Muscle of back (tissue), 11 donors: ENCODE data around the gene CDC45. TPM values are rescaled to one million over a fixed set of nuclear protein-coding genes. Genes with fewer than 3 reads are reported as not detected.
"Not testable (repeated sequence)": the region's sequence is repeated elsewhere in the genome, so short reads cannot be mapped to it uniquely, and the experiment has no call there.

Experiments used
- DNase-seq, 3 donors: peaks; one replicate each; pipeline versions ENCODE4 v3.0.0 to v3.0.0-alpha.2; 2013
- polyA plus RNA-seq, 10 donors: library from polyadenylated mRNA; unstranded; fragments of 120-200 nt; gene quantifications; one replicate each; pipeline ENCODE4 v1.2.1, GENCODE V29; 2013; ENCODE audit not compliant: insufficient read length in 10 of 10

CDC45 gene
- polyA plus RNA-seq, 10 donors: 6.6 to 12.6 (median 9.6) TPM

GRCh38 chr22:19526702-19527111, 47.0 kb downstream of the CDC45 start:
- no peak for DNase-seq

- DNase-seq: no peak
Observed at GRCh38 chr22:19527321-19527721, 47.6 kb downstream of the CDC45 start.

DNA sequence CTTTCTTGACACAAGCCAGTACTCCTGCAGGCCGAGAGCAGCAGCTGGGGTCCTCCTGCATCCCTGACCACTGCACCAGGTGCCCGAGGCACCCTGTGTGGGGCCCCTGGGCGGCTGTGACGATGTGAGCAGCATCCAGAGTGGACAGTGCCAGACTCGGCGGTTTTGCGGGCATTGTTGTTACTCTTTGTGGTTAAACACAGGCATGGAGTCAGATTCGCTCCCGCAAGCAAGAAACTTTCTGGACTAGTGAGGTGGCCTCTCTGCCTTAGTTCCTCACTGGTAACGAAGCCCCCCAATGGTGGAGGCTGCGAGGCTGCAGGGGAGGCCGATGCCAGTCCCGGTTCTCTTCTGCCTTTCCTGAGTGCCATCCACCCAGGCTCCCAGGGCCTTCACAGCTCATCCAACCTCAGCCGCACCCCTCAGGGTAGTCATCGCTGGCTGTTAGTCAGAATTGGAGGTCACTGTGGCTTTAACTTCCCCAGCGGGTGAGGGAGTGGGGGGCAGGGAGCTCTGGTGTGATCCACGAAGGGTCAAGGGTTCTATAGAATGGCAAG, 48.2 kb downstream of the CDC45 start:
- no peak for DNase-seq

- DNase-seq: no peak
Observed at GRCh38 chr22:19529811-19530210, 50.1 kb downstream of the CDC45 start.

DNA sequence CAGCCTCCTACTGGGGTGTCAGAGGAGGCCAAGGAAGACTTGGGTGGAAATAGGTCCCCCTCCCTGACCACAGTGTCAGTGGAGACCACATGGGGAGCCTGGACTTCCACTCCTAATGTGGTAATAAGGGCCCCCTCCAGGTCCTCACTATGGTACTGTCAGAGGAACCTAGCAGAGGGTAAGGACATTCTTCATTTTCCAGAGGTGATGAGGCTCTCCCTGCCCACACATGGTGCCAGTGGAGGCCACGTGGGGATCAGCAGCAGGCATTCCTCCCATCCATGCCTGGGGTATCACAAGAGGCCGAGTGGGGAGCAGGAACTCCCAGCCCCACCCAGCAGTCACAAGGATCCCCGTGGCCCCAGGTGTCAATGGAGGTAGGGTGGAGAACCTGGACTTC, 51.0 kb downstream of the CDC45 start:
- no peak for DNase-seq

DNA sequence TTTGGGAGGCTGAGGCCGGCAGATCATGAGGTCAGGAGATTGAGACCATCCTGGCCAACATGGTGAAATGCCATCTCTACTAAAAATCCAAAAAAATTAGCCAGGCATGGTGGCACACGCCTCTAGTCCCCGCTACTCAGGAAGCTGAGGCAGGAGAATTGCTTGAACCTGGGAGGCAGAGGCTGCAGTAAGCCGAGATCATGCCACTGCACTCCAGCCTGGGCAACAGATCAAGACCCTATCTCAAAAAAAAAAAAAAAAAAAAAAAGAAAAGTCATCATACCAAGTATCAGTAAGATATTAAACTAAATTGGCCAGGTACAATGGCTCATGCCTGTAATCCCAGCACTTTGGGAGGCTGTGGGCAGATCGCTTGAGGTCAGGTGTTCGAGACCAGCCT, 51.6 kb downstream of the CDC45 start:
- not testable (repeated sequence) for DNase-seq

DNA sequence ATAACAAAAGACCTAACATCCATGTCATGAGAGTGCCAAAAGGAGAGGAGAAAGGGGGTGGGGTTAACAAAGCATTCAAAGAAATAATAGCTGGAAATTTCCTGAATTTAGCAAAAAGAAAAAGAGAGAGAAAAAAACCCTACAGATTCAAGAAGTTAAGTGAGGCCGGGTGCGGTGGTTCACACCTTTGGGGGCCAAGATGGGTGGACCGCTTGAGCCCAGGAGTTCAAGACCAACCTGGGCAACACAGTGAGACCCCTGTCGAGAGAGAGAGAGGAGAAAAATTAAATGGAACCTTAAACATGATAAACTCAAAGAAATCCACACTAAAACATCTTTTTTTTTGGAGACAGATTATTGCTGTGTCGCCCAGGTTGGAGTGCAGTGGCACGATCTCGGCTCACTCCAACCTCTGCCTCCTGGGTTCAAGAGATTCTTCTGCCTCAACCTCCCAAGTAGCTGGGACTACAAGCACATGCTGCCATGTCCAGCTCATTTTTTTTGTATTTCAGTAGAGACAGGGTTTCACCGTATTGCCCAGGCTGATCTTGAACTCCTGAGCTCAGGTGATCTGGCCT, 53.4 kb downstream of the CDC45 start:
- DNase-seq: no peak

DNA sequence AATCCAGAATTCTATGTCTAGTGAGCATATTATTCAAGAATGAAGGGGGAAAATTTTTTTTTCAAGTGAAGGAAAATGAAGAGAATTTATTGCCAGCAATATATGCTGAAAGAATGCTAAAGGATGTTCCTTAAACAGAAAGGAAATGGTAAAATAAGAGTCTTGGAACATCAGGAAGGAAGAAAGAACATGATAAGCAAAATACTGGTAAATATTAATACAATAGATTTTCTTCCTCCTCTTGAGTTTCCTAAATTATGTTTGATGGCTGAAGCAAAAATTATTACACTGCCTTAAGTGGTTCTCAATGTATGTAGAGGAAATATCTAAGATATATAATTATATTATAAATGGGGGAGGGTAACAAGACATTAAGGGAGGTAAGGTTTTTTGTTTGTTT, 54.1 kb downstream of the CDC45 start:
- no peak for DNase-seq

DNA sequence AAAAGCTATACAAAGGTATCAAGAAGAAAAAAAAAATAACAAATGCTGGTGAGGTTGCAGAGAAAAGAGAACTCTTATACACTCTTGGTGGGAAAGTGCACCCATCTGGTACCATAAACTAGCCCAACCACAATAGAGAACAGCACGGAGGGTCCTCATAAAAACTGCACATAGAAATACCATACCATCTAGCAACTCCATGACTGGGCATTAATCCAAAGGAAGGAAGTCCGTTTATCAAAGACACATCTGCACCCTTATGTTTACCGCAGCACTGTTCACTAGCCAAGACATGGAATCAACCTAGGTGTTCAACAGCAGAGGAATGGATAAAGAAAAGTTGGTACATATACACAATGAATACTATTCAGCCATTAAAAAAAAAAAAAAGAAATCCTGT, 55.3 kb downstream of the CDC45 start:
- DNase-seq: no peak

DNA sequence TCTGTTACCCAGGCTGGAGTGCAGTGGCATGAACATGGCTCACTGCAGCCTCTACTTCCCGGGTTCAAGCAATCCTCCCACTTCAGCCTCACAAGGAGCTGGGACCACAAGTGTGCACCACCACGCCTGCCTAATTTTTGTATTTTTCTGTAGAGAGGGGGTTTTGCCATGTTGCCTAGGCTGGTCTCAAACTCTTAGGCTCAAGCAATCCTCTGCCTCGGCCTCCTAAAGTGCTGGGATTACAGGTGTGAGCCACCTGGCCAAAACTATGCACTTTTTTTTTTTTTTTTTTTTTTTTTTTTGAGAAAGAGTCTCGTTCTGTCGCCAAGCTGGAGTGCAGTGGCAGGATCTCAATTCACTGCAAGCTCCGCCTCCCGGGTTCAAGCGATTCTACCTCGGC, 56.8 kb downstream of the CDC45 start:
- no peak for DNase-seq

- no peak for DNase-seq
Observed at GRCh38 chr22:19537941-19538488, 58.3 kb downstream of the CDC45 start.

DNA sequence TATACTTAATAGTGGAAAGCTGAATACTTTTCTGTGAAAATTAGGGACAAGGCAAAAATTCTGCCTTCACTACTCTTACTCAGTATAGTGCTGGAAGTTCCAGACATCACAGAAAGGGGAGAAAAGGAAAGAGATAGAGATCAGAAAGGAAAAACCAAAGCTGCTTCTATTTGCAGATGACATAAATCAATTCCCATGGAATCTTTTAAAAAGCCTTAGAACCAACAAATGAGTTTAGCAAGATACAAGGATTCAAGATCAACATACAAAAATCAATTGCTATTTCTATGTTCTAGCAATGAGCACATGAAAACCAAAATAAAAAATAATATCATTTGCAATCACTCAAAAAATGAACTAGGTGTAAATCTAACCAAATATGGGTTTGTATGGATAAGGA, 60.7 kb downstream of the CDC45 start:
- DNase-seq: no peak

DNA sequence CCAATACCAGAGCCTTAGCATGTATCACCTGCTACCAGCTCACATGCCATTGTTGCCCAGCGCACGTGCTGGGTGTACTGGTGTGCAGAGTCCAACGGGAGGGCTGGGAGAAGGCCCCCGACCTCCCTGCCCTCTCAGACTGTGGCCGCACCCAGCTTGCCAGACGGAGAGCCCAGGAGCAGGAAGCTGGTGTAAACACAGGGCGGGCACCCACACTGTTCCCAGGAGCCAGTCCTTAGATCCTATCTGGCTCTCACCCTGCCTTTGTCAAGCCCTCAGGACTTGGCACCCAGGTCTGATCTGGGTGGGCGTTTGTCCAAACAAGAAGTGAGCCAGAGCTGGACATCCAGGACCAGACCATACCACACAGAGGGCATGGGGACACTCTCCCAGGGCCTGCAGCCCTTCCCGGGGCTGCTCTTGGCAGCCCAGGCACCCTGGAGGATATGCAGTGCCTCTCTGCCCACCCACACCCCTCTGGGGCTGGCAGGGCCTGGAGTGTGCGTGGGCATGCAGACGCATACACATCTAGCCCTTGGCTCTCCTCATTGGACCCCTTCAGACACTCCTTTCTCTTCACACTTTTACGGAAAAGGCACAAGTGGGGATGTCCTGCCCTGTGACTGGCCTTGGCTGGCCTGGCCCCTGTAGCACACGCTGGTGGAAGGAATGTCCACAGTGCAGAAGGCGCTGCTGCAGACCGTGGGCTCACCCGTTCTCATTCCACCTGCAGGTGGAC, 64.4 kb downstream of the CDC45 start:
- no peak for DNase-seq

DNA sequence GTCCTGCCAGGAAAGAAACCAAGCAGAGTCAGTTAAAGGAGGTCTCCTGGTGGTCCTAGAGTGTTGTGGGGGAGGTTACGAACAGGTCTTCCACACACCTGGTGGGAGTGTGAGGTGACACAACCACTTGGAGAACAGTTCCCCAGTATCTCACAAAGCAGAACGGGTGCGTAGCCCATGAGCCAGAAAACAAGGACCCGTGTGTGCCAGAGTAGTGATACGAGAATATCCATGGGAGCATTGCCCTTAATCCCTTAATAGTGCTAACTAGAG, 66.2 kb downstream of the CDC45 start:
- DNase-seq: no peak

DNA sequence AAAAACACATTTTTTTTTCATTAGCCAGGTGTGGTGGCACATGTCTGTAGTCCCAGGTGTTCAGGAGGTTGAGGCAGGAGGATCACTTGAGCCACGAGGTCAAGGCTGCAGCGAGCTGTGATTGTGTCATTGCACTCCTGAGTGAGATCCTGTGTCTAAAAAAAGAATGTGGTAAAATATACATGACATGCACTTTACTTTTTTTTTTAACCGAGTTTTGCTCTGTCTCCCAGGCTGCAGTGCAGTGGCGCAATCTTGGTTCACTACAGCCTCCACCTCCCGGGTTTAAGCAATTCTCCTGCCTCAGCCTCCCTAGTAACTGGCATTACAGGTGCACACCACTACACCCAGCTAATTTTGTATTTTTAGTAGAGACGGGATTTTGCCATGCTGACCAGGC, 67.0 kb downstream of the CDC45 start:
- DNase-seq: no peak

DNA sequence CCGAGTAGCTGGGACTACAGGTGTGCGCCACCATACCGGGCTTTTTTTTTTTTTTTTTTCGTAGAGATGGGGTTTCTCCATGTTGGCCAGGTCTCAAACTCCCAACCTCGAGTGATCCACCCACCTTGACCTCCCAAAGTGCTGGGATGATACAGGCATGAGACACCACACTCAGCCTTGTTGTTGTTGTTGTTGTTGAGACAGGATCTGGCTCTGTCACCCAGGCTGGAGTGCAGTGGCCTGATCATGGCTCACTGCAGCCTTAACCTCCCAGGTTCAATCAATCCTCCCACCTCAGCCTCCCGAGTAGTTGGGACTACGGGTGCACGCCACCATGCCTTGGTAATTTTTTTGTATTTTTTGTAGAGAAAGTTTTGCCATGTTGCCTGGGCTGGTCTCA, 67.9 kb downstream of the CDC45 start:
- DNase-seq: no peak

DNA sequence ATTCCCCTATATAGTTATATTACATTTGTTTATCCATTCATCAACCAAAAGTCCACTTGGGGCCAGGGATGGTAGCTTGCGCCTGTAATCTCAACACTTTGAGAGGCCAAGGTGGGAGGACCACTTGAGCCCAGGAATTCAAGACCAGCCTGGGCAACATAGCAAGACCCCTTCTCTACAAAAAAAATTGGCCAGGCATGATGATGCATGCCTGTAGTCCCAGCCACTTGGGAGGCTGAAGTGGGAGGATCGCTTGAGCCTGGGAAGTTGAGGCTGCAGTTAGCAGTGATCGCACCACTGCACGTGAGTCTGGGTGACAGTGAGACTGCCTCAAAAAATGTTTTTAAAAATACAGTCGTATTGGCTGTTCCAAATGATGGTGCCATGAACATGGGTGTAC, 68.7 kb downstream of the CDC45 start:
- DNase-seq: not testable (repeated sequence)

DNA sequence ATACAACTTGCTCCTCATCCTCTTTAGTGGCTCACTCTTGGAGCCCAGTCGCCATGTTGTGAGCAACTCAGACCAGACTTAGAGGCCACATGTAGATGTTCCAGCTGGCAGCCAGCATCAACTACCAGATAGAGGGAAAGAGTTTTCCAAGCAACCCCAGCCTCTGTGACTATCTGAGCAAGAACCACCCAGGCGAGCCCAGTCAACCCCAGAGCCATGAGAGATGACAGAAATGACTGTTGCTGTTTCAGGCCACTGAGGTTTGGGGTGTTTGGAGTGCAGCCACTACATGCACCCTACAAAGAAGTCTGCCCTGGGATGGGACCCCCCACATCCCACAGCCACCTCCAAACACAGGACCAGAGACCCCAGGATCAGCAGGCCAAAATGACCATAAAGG, 69.2 kb downstream of the CDC45 start:
- no peak for DNase-seq

DNA sequence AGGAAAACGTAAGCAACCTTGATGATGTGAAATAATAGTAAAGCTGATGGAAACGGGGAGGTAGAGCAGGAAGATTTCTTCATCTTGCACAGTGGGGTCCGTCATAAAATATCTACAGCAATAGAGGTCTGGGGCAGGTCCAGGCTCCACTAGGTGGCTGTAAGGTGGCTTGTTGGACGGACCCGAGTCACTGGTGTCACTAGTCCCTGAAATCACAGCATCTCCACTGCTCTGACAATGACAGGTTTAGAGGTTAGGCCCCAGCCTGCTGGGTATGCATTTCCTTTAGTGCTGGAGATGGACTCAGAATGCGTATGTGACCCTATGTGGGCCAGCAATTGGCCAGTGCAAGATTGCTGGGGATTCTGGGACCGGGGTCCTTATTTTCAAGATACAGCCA, 69.7 kb downstream of the CDC45 start:
- no peak for DNase-seq

GRCh38 chr22:19550382-19550781, 70.7 kb downstream of the CDC45 start:
- no peak for DNase-seq

GRCh38 chr22:19553201-19553600, 73.5 kb downstream of the CDC45 start:
- DNase-seq: no peak

DNA sequence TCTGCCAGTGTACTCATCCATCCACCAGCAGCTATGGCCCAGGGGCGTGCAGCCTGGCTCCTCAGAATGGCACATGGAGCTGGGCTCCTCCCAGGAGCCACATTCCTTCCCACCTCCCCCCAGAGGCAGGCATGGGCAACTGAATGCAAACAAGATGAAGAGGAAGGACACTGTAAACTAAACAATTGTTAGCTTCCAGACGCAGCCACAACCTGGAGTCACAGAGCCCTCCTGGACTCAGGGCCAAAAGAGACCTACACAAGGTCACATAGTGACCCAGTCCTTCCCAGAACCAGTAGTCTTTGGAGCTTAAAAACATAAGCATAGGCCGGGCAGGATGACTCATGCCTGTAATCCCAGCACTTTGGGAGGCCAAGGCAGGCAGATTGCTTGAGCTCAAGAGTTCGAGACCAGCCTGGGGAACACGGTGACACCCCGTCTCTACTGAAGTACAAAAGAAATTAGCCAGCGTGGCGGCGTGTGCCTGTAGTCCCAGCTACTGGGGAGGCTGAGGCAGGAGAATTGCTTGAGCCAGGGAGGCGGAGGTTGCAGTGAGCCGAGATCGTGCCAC, 75.2 kb downstream of the CDC45 start:
- DNase-seq: no peak

DNA sequence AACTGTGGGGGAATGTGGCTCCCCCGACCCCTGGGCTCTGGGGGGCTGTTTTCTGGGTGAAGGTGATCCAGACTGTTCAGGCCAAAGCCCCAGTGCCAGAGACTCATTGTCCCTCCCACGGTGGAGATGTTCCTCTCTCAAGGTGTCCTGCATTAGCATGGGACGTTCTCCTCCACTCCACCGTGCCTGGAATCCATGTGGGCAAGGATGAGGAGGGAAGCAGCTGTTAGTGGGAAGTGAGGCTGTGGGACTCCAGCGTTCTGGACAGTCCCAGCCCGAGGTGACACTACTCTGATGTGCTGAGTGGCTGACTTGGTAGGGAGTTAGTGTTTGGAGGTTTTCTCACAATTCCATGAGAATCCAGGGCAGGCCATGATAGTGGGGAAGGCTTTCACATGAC, 75.9 kb downstream of the CDC45 start:
- DNase-seq: no peak
